Measurements from ENCODE around the gene THUMPD1.

THUMPD1 gene

GRCh38 chr16:20689668-20690067 lies 52.0 kb downstream of the THUMPD1 start:
- DNase-seq = no peak

GRCh38 chr16:20683812-20684211 lies 57.8 kb downstream of the THUMPD1 start:
- DNase-seq = no peak

All from activated CD8-positive, alpha-beta memory T cell treated with anti-CD3 and anti-CD28 coated beads, Interleukin-2, amount 50 U/mL, for 48 hours (primary cell).